GM08714 (cell line): ENCODE data around the gene ATF4.

Source experiments
- H3K4me3 ChIP-seq: fragments of 200-500 bp; sonication (Bioruptor generic); 2 replicates; pipeline ENCODE4 v1.5.1; 2014; ENCODE audit warnings: mild to moderate bottlenecking, low read length, inconsistent platforms
- ZNF274 ChIP-seq: IDR thresholded peaks from 2 replicates; pipeline ENCODE4 v1.6.1; 2012; ENCODE audit warnings: mild to moderate bottlenecking, low read depth, low read length

Gene ATF4

GRCh38 chr22:39514373-39514973 lies 5.9 kb upstream of the ATF4 start:
- no peak for TF ChIP-seq ZNF274
- H3K4me3 ChIP-seq, result no peak overlapping the region

GRCh38 chr22:39515266-39516050 lies 4.9 kb upstream of the ATF4 start:
- no peak overlapping the region for H3K4me3 ChIP-seq
- no peak for TF ChIP-seq ZNF274

DNA sequence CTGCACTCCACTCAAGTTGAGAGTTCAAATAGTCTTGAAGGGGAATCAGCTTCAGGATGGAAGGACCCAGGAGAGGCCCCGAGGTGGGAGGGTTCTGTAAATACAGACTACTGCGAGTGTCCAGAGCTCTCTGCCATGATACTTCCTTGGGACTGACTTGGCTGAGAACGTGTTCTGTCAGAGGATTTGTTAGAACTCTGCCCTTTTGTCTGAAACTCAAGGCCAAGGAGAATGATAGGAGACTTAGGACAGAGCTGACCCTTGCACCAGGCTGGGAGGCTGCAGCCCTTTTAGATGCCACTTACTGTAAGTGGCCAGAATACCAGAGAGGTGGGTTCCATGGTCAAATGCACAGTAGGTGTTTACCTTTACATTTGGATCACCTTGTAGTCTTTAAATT lies 2.9 kb upstream of the ATF4 start:
- no peak overlapping the region for H3K4me3 ChIP-seq
- TF ChIP-seq ZNF274, result no peak

- TF ChIP-seq ZNF274, result no peak
- no peak overlapping the region for H3K4me3 ChIP-seq
Measured at GRCh38 chr22:39518144-39518786, 2.1 kb upstream of the ATF4 start.

DNA sequence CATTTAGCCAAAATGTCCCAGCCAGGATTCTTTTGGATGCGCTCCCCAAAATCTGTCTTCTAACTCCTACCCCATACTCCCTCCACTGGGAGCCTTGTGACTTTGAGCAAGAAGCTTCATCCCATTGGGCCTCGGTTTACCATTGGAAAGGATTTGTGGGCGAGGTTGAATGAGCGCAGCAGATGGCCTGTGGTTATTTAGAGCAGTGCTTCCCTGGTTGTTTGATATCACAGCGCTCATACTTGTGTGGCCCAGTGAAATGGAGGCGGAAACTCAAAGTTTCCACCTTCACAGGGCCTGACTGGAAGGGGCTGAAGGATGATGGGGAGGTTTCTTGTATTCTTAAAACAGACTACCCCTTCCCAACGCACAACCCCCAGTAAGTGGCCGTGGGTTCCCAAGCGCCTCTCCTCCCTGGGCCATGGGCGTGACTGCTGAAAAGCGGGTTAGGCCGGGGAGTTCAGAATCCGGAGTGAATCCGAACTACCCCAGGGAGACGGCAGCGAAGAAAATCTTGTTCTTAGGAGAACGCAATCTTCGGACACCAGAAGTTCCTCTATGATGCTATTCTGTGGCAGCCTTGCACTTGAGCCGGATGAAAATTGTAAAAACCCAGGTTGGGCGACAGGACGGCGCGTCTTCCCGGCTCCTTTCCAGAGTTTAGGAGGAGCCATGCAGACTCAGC lies 1.2 kb upstream of the ATF4 start:
- TF ChIP-seq ZNF274, result no peak
- H3K4me3 ChIP-seq, result peak overlapping the region; percentile 78

- peak overlapping the region; percentile 78 for H3K4me3 ChIP-seq
- no peak for TF ChIP-seq ZNF274
Measured at GRCh38 chr22:39519681-39520225, 609 bp upstream of the ATF4 start.

DNA sequence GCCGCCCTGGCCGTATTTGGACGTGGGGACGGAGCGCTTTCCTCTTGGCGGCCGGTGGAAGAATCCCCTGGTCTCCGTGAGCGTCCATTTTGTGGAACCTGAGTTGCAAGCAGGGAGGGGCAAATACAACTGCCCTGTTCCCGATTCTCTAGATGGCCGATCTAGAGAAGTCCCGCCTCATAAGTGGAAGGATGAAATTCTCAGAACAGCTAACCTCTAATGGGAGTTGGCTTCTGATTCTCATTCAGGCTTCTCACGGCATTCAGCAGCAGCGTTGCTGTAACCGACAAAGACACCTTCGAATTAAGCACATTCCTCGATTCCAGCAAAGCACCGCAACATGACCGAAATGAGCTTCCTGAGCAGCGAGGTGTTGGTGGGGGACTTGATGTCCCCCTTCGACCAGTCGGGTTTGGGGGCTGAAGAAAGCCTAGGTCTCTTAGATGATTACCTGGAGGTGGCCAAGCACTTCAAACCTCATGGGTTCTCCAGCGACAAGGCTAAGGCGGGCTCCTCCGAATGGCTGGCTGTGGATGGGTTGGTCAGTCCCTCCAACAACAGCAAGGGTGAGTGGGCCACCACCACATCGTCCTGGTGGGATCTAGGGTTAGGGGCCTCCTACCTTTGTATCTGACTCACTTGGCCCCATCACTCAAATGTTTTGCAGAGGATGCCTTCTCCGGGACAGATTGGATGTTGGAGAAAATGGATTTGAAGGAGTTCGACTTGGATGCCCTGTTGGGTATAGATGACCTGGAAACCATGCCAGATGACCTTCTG lies 934 bp downstream of the ATF4 start:
- peak overlapping the region; percentile 86 for H3K4me3 ChIP-seq

- H3K4me3 ChIP-seq, result peak overlapping the region; percentile 86
Measured at GRCh38 chr22:39522091-39522490, 1.7 kb downstream of the ATF4 start.

DNA sequence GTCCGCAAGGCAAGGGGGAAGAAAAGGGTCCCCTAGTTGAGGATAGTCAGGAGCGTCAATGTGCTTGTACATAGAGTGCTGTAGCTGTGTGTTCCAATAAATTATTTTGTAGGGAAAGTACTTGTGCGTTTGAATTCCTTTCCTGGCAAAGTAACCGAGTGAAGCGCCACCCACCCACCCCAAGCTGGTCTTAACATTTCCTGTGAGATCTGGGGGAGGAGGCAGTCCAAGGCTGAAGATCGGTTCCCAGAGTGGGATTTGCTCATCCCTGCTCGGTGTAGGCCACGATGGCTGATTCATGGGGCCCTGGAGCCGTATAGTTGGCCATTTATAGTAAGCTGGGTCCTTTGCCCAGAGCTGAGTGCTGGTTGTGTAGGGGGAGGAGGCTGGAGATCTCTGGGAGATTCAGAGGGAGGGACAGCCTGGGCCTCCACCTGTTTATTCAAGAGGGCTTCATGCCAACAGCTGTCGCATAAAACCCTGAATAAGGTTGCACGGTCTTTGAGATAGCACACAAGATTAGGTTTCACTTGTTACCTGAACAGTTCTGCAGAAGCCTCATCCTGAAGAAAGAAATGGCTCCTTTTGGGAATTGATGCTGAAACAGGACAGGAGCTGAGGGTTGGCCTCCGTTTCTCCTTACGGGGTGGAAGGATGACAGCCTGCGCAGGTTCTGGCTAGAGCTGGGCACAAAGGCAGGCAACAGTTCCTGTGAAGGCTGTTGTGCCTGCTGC lies 2.4 kb downstream of the ATF4 start:
- TF ChIP-seq ZNF274, result no peak
- peak overlapping the region; percentile 86 for H3K4me3 ChIP-seq

- no peak for TF ChIP-seq ZNF274
- H3K4me3 ChIP-seq, result no peak overlapping the region
Measured at GRCh38 chr22:39524089-39524752, 3.9 kb downstream of the ATF4 start.

DNA sequence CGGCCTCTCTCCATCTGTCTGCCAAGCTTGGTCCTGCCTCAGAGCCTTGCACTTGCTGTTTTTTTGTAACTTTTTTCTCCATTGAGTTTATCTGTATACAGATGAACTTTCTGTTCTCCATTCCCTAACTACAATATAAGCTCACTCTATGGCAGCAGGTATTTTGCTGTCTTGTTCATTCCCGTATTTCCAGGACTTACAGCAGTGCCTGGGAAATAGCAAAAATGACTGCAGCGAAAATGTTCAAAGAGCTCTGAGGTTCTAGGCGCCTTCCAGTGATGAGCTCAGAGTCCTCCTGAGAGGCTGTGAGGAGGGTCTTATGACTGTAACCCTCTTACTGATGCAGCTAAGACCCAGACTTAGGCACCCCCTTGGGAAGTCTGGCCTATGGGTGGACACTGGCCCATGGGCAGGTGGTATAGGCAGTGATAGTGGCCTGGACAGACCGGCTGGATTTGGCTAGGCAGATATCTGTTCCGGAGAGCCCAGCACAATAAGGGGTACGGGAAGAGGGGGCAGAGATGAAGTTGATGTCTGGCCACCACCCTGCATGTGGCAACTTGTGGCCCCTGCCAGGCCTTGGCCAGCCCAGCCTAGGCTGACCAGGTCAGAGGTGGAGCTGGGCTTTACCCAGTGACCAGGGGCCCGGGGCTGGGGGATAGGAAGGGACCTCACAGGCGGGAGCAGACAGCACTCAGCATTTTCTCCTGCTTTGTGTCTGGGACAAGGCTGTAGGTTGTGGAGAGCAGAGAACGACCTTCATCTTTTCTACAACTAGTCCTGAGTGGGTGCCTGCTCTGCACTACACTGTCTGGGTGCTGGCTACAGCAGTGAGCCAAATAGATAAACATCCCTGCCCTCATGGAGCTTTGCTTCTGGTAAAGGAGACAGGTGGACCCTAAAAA lies 4.6 kb downstream of the ATF4 start:
- H3K4me3 ChIP-seq, result no peak overlapping the region

GRCh38 chr22:39525658-39525975 lies 5.3 kb downstream of the ATF4 start:
- TF ChIP-seq ZNF274, result no peak
- H3K4me3 ChIP-seq, result no peak overlapping the region

More for the DNA sequence above, 4.6 kb downstream of the ATF4 start:
- no peak for TF ChIP-seq ZNF274

DNA sequence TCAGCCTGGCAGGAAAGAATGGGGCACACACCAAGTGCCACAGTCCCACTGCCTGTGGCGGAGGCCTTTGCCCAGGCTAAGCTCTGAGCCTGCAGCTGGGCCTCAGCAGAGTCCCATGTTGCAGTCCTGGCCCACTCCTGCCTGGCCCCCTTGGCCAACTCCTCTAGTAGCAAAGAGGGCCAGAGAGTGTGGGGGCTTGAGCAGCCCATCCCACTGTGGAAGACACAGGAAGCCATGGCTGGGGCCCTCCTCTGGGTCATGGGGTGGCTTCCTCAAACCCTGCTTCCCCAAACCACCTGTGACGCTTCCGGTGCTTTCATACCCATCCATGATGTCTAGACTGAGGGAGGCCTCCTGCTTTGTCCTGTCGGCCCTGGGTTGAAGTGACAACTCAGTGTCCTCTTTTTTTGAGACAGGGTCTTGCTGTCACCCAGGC lies 6.4 kb downstream of the ATF4 start:
- no peak for TF ChIP-seq ZNF274
- H3K4me3 ChIP-seq, result no peak overlapping the region
